H9 (cell line): ENCODE measurements around the gene ULBP3. TPM values are rescaled to one million over a fixed set of nuclear protein-coding genes. Genes with fewer than 3 reads are reported as not detected.

ENCODE experiments used
- DNase-seq: peaks from one replicate; pipeline ENCODE4 v3.0.0-alpha.2; 2017
- H2AFZ ChIP-seq: one replicate; pipeline ENCODE4 v1.6.1; 2013; ENCODE audit warnings: mild to moderate bottlenecking, low read length, control low read depth, moderate library complexity
- H2AK5ac ChIP-seq: 2 replicates; pipeline ENCODE4 v1.6.1; 2013; ENCODE audit warnings: low read length, control low read depth, mixed read lengths; ENCODE audit not compliant: insufficient read length
- H2BK120ac ChIP-seq: one replicate; pipeline ENCODE4 v1.6.1; 2013; ENCODE audit warnings: low read depth, mild to moderate bottlenecking, low read length, control low read depth, inconsistent platforms; ENCODE audit not compliant: poor library complexity, severe bottlenecking
- H2BK12ac ChIP-seq: 2 replicates; pipeline ENCODE4 v1.6.1; 2013; ENCODE audit warnings: low read length, control low read depth, mixed read lengths, low read depth; ENCODE audit not compliant: insufficient read length
- H2BK15ac ChIP-seq: 2 replicates; pipeline ENCODE4 v1.6.1; 2013; ENCODE audit warnings: low read depth, low read length, control low read depth
- H2BK20ac ChIP-seq: one replicate; pipeline ENCODE4 v1.6.1; 2013; ENCODE audit warnings: low read depth, mild to moderate bottlenecking, low read length, control low read depth, inconsistent platforms; ENCODE audit not compliant: poor library complexity, severe bottlenecking
- H2BK5ac ChIP-seq: 2 replicates; pipeline ENCODE4 v1.6.1; 2013; ENCODE audit warnings: low read length, control low read depth, mixed read lengths; ENCODE audit not compliant: insufficient read length
- H3K14ac ChIP-seq: 2 replicates; pipeline ENCODE4 v1.6.1; 2013; ENCODE audit warnings: low read length, control low read depth; ENCODE audit not compliant: insufficient read depth
- H3K18ac ChIP-seq: 2 replicates; pipeline ENCODE4 v1.6.1; 2013; ENCODE audit warnings: low read depth, mild to moderate bottlenecking, mixed read lengths, low read length, control low read depth; ENCODE audit not compliant: insufficient read length
- H3K23ac ChIP-seq: 2 replicates; pipeline ENCODE4 v1.6.1; 2013; ENCODE audit warnings: low read length, control low read depth, mixed read lengths, low read depth; ENCODE audit not compliant: insufficient read length
- H3K23me2 ChIP-seq: 2 replicates; pipeline ENCODE4 v1.6.1; 2013; ENCODE audit warnings: low read depth, mild to moderate bottlenecking, mixed read lengths, low read length, control low read depth; ENCODE audit not compliant: insufficient read length, poor library complexity, severe bottlenecking
- H3K27ac ChIP-seq: 2 replicates; pipeline ENCODE4 v1.5.1; 2013; ENCODE audit warnings: low read length, control low read depth, mixed read lengths, low read depth; ENCODE audit not compliant: insufficient read length
- H3K27me3 ChIP-seq: 2 replicates; pipeline ENCODE4 v1.6.1; 2013; ENCODE audit warnings: low read length, control low read depth, inconsistent platforms; ENCODE audit not compliant: insufficient read depth
- H3K4ac ChIP-seq: 2 replicates; pipeline ENCODE4 v1.6.1; 2013; ENCODE audit warnings: low read depth, mild to moderate bottlenecking, control low read depth, inconsistent platforms, low read length, moderate library complexity
- H3K4me1 ChIP-seq: 2 replicates; pipeline ENCODE4 v1.6.1; 2013; ENCODE audit warnings: low read length, control low read depth, inconsistent platforms; ENCODE audit not compliant: insufficient read depth
- H3K4me2 ChIP-seq: 2 replicates; pipeline ENCODE4 v1.6.1; 2013; ENCODE audit warnings: low read length, control low read depth, mixed read lengths; ENCODE audit not compliant: insufficient read length, insufficient read depth
- H3K56ac ChIP-seq: 2 replicates; pipeline ENCODE4 v1.6.1; 2013; ENCODE audit warnings: low read depth, mild to moderate bottlenecking, mixed read lengths, low read length, control low read depth; ENCODE audit not compliant: insufficient read length
- H3K79me1 ChIP-seq: 2 replicates; pipeline ENCODE4 v1.6.1; 2013; ENCODE audit warnings: low read depth, mild to moderate bottlenecking, moderate library complexity, low read length, control low read depth, inconsistent platforms; ENCODE audit not compliant: insufficient read depth, poor library complexity, severe bottlenecking
- H3K79me2 ChIP-seq: 2 replicates; pipeline ENCODE4 v1.6.1; 2013; ENCODE audit warnings: low read length, control low read depth, inconsistent platforms; ENCODE audit not compliant: insufficient read depth
- H3K9ac ChIP-seq: 2 replicates; pipeline ENCODE4 v1.6.1; 2013; ENCODE audit warnings: low read length, control low read depth, mixed read lengths; ENCODE audit not compliant: insufficient read length; ENCODE audit errors: extremely low read depth
- H3K9me3 ChIP-seq: one replicate; pipeline ENCODE4 v1.6.1; 2013; ENCODE audit warnings: low read depth, low read length, inconsistent platforms; ENCODE audit not compliant: control insufficient read depth
- H3T11ph ChIP-seq: one replicate; pipeline ENCODE4 v1.6.1; 2013; ENCODE audit warnings: mild to moderate bottlenecking, low read length, control low read depth, inconsistent platforms
- H4K20me1 ChIP-seq: one replicate; pipeline ENCODE4 v1.6.1; 2013; ENCODE audit not compliant: control insufficient read depth, insufficient read length, insufficient read depth
- H4K5ac ChIP-seq: 2 replicates; pipeline ENCODE4 v1.6.1; 2013; ENCODE audit warnings: low read depth, mild to moderate bottlenecking, mixed read lengths, low read length, control low read depth; ENCODE audit not compliant: insufficient read length
- H4K8ac ChIP-seq: replicated peaks from 2 replicates; pipeline ENCODE4 v1.6.1; 2013; ENCODE audit warnings: low read length, control low read depth, mixed read lengths, low read depth; ENCODE audit not compliant: insufficient read length
- H4K91ac ChIP-seq: 2 replicates; pipeline ENCODE4 v1.6.1; 2013; ENCODE audit warnings: low read depth, mild to moderate bottlenecking, moderate library complexity, mixed read lengths, low read length, control low read depth; ENCODE audit not compliant: insufficient read length
- H3K27ac Mint-ChIP-seq, 3 experiments: 2 replicates in 2 of 3; 3 replicates in 1 of 3; pipeline ENCODE4 v1.8.0; 2020 to 2021; ENCODE audit warnings: mixed read lengths in 3 of 3, mild to moderate bottlenecking in 1 of 3, moderate library complexity in 1 of 3
- H3K27me3 Mint-ChIP-seq: 2 replicates; pipeline ENCODE4 v1.8.0; 2021; ENCODE audit warnings: low read depth, mild to moderate bottlenecking, moderate library complexity, mixed read lengths
- H3K36me3 Mint-ChIP-seq, 3 experiments: 2 replicates in 2 of 3; 3 replicates in 1 of 3; pipeline ENCODE4 v1.8.0; 2020 to 2021; ENCODE audit warnings: low read depth in 3 of 3, mixed read lengths in 3 of 3; ENCODE audit not compliant: insufficient read depth in 1 of 3
- H3K4me1 Mint-ChIP-seq, 2 experiments: 2 replicates each; pipeline ENCODE4 v1.8.0; 2020; ENCODE audit warnings: mixed read lengths in 2 of 2
- H3K4me3 Mint-ChIP-seq, 2 experiments: 2 replicates in 1 of 2; 3 replicates in 1 of 2; pipeline ENCODE4 v1.8.0; 2020 to 2021; ENCODE audit warnings: mild to moderate bottlenecking in 2 of 2, mixed read lengths in 2 of 2, moderate library complexity in 1 of 2
- H3K9me3 Mint-ChIP-seq, 2 experiments: 2 replicates in 1 of 2; 3 replicates in 1 of 2; pipeline ENCODE4 v1.8.0; 2020; ENCODE audit warnings: mild to moderate bottlenecking in 2 of 2, mixed read lengths in 2 of 2, moderate library complexity in 1 of 2
- CTCF ChIP-seq: fragments of 200-600 bp; sonication (generic); conservative IDR thresholded peaks from 3 replicates; pipeline ENCODE4 v1.8.0; 2021; ENCODE audit warnings: antibody characterized with exemption, mild to moderate bottlenecking
- WGBS: extraction: QIAGEN DNeasy Blood & Tissue Kit; methylation state at CpG from one replicate; pipeline ENCODE4 v1.1.7; 2013; ENCODE audit warnings: missing lambda C conversion rate, low lambda C conversion rate, mixed read lengths; ENCODE audit not compliant: insufficient read length; ENCODE audit errors: extremely low coverage; 5-methylcytosine and 5-hydroxymethylcytosine counted together
- total RNA-seq: library from RNA; stranded (reverse); gene quantifications from 2 replicates; pipeline ENCODE4 v1.2.1, GENCODE V29; 2021

The ULBP3 gene
- total RNA-seq, 1 experiment from 2014 or later = 5.8 TPM

GRCh38 chr6:150056156-150056555 is 12.8 kb downstream of the ULBP3 start:
- no peak for DNase-seq
- Mint-ChIP-seq H3K4me3 (no peak overlapping the region), H3K27me3 (peaks cover 55% of the 10 kb centered on the region), H3K4me1 (no peaks in the 10 kb centered on the region), H3K9me3 (peaks cover 29 to 32% of the 10 kb centered on the region in 2 experiments), H3K27ac (no peak overlapping the region; a peak in 1 of 7 replicates), H3K36me3 (peaks cover 0 to 9% (median 3%) of the 10 kb centered on the region in 3 experiments; a peak in 5 of 7 replicates)
- no peak overlapping the region for H3K18ac ChIP-seq
- H3K27me3 ChIP-seq = no peaks in the 10 kb centered on the region; the same call in none of the 2 replicates
- H2AK5ac ChIP-seq = no peak overlapping the region
- H3K4me1 ChIP-seq = no peaks in the 10 kb centered on the region
- H2AFZ ChIP-seq = no peak overlapping the region
- no peaks in the 10 kb centered on the region for H3K9me3 ChIP-seq
- no peak overlapping the region for H3K56ac ChIP-seq
- H4K5ac ChIP-seq = no peak overlapping the region
- no peak overlapping the region for H2BK120ac ChIP-seq
- H3K4ac ChIP-seq = no peak overlapping the region
- no peak for TF ChIP-seq CTCF
- no peak overlapping the region for H3K9ac ChIP-seq
- no peaks in the 10 kb centered on the region for H3K79me1 ChIP-seq
- H2BK12ac ChIP-seq = no peak overlapping the region
- no peak overlapping the region for H2BK15ac ChIP-seq
- no peak overlapping the region for H3K27ac ChIP-seq
- no peak overlapping the region for H3T11ph ChIP-seq
- H3K14ac ChIP-seq = no peak overlapping the region
- H3K23me2 ChIP-seq = no peaks in the 10 kb centered on the region
- no peak overlapping the region for H2BK20ac ChIP-seq
- no peak overlapping the region for H3K4me2 ChIP-seq
- H3K23ac ChIP-seq = no peak overlapping the region
- no peak overlapping the region for H4K8ac ChIP-seq
- WGBS = no CpG with 5 or more reads among the region's 12 CpGs
- H4K91ac ChIP-seq = no peak overlapping the region
- H4K20me1 ChIP-seq = no peaks in the 10 kb centered on the region
- no peaks in the 10 kb centered on the region for H3K79me2 ChIP-seq
- no peak overlapping the region for H2BK5ac ChIP-seq
